GM18868 (cell line): ENCODE measurements around the gene FAM83G.
"Not testable (repeated sequence)": the region's sequence is repeated elsewhere in the genome, so short reads cannot be mapped to it uniquely, and the experiment has no call there.

Source experiments
- ATAC-seq: cut with Tn5 transposase; IDR thresholded peaks from one replicate; pipeline ENCODE4 v1.9.1; 2021; ENCODE audit warnings: mild to moderate bottlenecking, moderate library complexity; ENCODE audit not compliant: unreplicated experiment

FAM83G gene

GRCh38 chr17:19023209-19023999 is 18.8 kb upstream of the FAM83G start:
- no peak for ATAC-seq

GRCh38 chr17:19022747-19023146 is 18.2 kb upstream of the FAM83G start:
- ATAC-seq: no peak

GRCh38 chr17:19022128-19022527 is 17.6 kb upstream of the FAM83G start:
- ATAC-seq: no peak

- ATAC-seq: no peak
Measured at GRCh38 chr17:19021622-19022083, 17.1 kb upstream of the FAM83G start.

- ATAC-seq: not testable (repeated sequence)
Measured at GRCh38 chr17:19021011-19021621, 16.6 kb upstream of the FAM83G start.

- no peak for ATAC-seq
Measured at GRCh38 chr17:19020016-19020415, 15.5 kb upstream of the FAM83G start.

- no peak for ATAC-seq
Measured at GRCh38 chr17:19019041-19019941, 14.7 kb upstream of the FAM83G start.

- no peak for ATAC-seq
Measured at GRCh38 chr17:19018600-19018950, 14.0 kb upstream of the FAM83G start.

GRCh38 chr17:19017804-19018599 is 13.4 kb upstream of the FAM83G start:
- ATAC-seq: no peak

GRCh38 chr17:19017401-19017800 is 12.8 kb upstream of the FAM83G start:
- no peak for ATAC-seq

GRCh38 chr17:19016881-19017280 is 12.3 kb upstream of the FAM83G start:
- ATAC-seq: no peak

- ATAC-seq: no peak
Measured at GRCh38 chr17:19016297-19016696, 11.7 kb upstream of the FAM83G start.

- no peak for ATAC-seq
Measured at GRCh38 chr17:19015428-19015827, 10.9 kb upstream of the FAM83G start.

- ATAC-seq: no peak
Measured at GRCh38 chr17:19014628-19015215, 10.2 kb upstream of the FAM83G start.

GRCh38 chr17:19013806-19014627 is 9.5 kb upstream of the FAM83G start:
- no peak for ATAC-seq

GRCh38 chr17:19013226-19013625 is 8.7 kb upstream of the FAM83G start:
- no peak for ATAC-seq

GRCh38 chr17:19012171-19013080 is 7.9 kb upstream of the FAM83G start:
- no peak for ATAC-seq

- ATAC-seq: no peak
Measured at GRCh38 chr17:19011581-19011980, 7.0 kb upstream of the FAM83G start.
